ENCODE measurements around the gene KCTD2. TPM values are rescaled to one million over a fixed set of nuclear protein-coding genes. Genes with fewer than 3 reads are reported as not detected.

KCTD2 gene
- total RNA-seq, 1 donor from 2014 or later = 22.3 TPM

DNA sequence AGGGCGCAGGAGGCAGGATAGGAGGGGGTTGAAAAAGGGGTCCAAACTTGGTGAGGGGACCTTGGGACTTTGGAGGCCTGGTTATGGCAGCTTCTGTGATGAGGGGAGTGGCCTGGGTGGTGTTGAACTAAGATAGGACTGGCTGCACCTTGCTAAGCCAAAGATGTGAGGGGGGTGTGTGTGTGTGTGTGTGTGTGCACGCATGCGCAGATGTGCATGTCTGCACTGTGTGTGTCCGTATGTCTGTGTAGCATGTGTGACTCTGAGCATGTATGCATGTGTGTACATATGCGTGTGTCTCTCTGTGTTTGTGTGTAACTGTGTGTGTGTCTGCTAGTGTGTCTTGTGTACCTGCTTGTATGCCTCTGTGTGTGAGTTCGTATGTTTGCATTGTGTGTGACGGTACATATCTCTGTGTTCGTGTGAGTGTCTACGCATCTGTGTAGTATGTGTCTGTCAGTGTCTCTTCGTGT, 44.9 kb downstream of the KCTD2 start:
- Mint-ChIP-seq H3K27me3 (ENCODE audit: unreplicated experiment) (no peaks in the 10 kb centered on the region), H3K4me1 (ENCODE audit: unreplicated experiment) (peaks cover 56% of the 10 kb centered on the region), H3K9me3 (ENCODE audit: unreplicated experiment) (no peaks in the 10 kb centered on the region), H3K27ac (ENCODE audit: unreplicated experiment) (no peak overlapping the region), H3K36me3 (ENCODE audit: unreplicated experiment) (no peaks in the 10 kb centered on the region), H3K4me3 (ENCODE audit: unreplicated experiment) (no peak overlapping the region)
- no peak for DNase-seq (ENCODE audit: extremely low spot score, unreplicated experiment)
- TF ChIP-seq, protein P1, sequence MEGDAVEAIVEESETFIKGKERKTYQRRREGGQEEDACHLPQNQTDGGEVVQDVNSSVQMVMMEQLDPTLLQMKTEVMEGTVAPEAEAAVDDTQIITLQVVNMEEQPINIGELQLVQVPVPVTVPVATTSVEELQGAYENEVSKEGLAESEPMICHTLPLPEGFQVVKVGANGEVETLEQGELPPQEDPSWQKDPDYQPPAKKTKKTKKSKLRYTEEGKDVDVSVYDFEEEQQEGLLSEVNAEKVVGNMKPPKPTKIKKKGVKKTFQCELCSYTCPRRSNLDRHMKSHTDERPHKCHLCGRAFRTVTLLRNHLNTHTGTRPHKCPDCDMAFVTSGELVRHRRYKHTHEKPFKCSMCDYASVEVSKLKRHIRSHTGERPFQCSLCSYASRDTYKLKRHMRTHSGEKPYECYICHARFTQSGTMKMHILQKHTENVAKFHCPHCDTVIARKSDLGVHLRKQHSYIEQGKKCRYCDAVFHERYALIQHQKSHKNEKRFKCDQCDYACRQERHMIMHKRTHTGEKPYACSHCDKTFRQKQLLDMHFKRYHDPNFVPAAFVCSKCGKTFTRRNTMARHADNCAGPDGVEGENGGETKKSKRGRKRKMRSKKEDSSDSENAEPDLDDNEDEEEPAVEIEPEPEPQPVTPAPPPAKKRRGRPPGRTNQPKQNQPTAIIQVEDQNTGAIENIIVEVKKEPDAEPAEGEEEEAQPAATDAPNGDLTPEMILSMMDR (IDR thresholded peaks at IDR 0.05) = no peak

DNA sequence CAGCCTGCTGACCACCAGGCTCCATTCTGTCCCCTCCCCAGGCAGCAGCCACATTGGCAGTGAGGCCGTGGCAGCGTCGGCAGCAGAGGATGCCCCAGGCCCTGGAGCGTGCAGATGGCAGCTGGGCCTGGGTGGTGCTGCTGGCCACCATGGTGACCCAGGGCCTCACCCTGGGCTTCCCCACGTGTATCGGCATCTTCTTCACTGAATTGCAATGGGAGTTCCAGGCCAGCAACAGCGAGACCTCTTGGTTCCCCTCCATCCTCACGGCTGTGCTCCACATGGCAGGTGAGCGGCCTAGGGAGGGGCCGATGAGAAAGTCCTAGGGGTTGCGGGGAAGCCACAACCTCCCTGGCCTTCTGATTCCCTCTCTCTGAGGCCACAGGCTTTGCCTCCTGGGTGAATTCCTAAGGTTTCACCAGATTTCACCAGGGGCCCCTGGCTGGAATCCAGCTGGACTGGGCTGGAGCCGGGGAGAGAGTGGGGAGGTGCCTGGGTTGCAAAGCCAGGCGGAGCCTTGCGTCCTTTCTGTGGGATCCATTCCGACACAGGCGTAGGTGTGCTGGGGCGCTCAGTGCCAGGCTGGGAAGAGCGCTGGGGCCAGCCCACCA, 46.6 kb downstream of the KCTD2 start:
- Mint-ChIP-seq H3K27me3 (ENCODE audit: unreplicated experiment) (no peaks in the 10 kb centered on the region), H3K27ac (ENCODE audit: unreplicated experiment) (no peak overlapping the region), H3K4me3 (ENCODE audit: unreplicated experiment) (no peak overlapping the region), H3K9me3 (ENCODE audit: unreplicated experiment) (no peaks in the 10 kb centered on the region), H3K4me1 (ENCODE audit: unreplicated experiment) (peaks cover 43% of the 10 kb centered on the region), H3K36me3 (ENCODE audit: unreplicated experiment) (no peaks in the 10 kb centered on the region)
- TF ChIP-seq, protein P1 (IDR thresholded peaks at IDR 0.05) = no peak
- DNase-seq (ENCODE audit: extremely low spot score, unreplicated experiment) = no peak

DNA sequence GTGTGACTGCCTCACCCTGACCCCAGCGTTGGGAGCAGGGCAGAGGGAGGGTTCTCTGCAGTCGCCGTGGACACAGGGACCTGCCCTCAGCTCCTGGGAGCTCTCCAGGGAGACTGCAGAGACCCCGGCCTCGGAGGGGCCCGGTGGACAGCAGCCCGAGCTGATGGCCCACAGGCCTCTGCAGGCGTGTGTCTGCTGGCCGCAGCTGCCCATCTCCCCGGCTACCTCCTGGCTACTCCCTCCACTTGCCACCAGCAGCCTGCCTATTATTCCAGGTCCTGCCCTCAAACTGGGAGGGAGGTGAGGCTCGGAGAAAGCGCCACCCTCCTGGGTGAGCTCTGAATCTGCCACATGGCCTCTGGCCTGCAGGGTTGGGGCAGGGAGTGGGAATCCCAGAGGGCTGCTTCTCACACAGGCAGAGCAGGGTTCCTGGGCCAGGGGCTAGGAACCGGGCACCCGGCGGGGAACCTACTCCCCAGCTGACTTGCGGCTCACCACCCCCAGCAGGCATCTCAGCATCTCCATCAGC, 47.9 kb downstream of the KCTD2 start:
- H3K27ac Mint-ChIP-seq (ENCODE audit: unreplicated experiment) = no peak overlapping the region
- no peaks in the 10 kb centered on the region for H3K36me3 Mint-ChIP-seq (ENCODE audit: unreplicated experiment)
- H3K27me3 Mint-ChIP-seq (ENCODE audit: unreplicated experiment) = no peaks in the 10 kb centered on the region
- H3K4me1 Mint-ChIP-seq (ENCODE audit: unreplicated experiment) = peaks cover 33% of the 10 kb centered on the region
- H3K9me3 Mint-ChIP-seq (ENCODE audit: unreplicated experiment) = no peaks in the 10 kb centered on the region
- TF ChIP-seq, protein P1 (IDR thresholded peaks at IDR 0.05) = no peak
- no peak overlapping the region for H3K4me3 Mint-ChIP-seq (ENCODE audit: unreplicated experiment)
- DNase-seq (ENCODE audit: extremely low spot score, unreplicated experiment) = no peak

DNA sequence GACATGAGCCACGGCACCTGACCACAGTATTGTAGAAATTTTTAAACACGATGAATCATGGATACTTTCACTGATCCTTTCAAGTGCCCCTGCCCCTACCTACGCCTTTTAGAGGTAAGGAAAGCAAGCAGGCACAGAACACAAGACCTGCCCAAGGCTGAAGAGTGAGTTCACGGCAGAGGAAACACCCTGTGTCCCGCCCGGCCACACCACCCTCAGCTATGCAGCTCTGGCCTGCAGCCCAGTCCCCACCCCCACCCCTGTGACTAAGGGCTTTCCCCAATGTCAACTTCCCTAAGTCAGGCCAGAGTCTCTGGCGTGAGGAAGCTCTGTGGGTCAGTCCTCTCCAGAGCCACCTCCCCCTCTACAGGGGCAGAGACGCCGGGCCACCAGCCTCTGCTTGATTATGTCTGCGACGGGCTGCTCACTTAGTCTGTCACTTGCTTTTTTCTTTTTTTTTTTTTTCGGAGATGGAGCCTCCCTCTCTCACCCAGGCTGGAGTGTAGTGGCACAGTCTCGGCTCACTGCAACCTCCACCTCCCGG, 49.1 kb downstream of the KCTD2 start:
- peaks cover 23% of the 10 kb centered on the region for H3K4me1 Mint-ChIP-seq (ENCODE audit: unreplicated experiment)
- TF ChIP-seq, protein P1 (IDR thresholded peaks at IDR 0.05) = no peak
- H3K36me3 Mint-ChIP-seq (ENCODE audit: unreplicated experiment) = no peaks in the 10 kb centered on the region
- H3K4me3 Mint-ChIP-seq (ENCODE audit: unreplicated experiment) = no peak overlapping the region
- DNase-seq (ENCODE audit: extremely low spot score, unreplicated experiment) = no peak
- peak overlapping the region; percentile 8 for H3K27ac Mint-ChIP-seq (ENCODE audit: unreplicated experiment)
- H3K9me3 Mint-ChIP-seq (ENCODE audit: unreplicated experiment) = no peaks in the 10 kb centered on the region
- no peaks in the 10 kb centered on the region for H3K27me3 Mint-ChIP-seq (ENCODE audit: unreplicated experiment)

DNA sequence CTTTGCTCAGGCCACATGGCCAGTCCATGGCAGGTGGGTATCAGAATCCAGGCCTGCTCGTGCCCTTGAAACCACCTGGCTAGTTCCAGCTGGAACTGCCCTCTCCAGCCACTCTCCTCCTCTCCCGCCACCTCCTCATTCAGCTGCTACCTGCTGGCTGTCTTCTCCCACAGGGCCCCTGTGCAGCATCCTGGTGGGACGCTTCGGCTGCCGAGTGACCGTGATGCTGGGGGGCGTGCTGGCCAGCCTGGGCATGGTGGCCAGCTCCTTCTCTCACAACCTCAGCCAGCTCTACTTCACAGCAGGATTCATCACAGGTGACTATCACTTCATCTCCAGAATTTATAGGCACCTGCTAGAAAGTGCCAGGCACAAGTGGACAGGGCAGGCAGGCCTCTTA, 50.8 kb downstream of the KCTD2 start:
- Mint-ChIP-seq H3K36me3 (ENCODE audit: unreplicated experiment) (no peaks in the 10 kb centered on the region), H3K4me3 (ENCODE audit: unreplicated experiment) (no peak overlapping the region), H3K27me3 (ENCODE audit: unreplicated experiment) (no peaks in the 10 kb centered on the region), H3K4me1 (ENCODE audit: unreplicated experiment) (peaks cover 8% of the 10 kb centered on the region), H3K9me3 (ENCODE audit: unreplicated experiment) (no peaks in the 10 kb centered on the region), H3K27ac (ENCODE audit: unreplicated experiment) (no peak overlapping the region)
- TF ChIP-seq, protein P1 (IDR thresholded peaks at IDR 0.05) = no peak
- DNase-seq (ENCODE audit: extremely low spot score, unreplicated experiment) = no peak
